GM12873 (cell line): ENCODE results near the gene HS3ST5.

Experiments used
- CTCF ChIP-seq: IDR thresholded peaks from 2 replicates; pipeline ENCODE4 v1.5.1; 2012; ENCODE audit warnings: low read depth, mild to moderate bottlenecking, moderate library complexity, low read length, control low read depth; ENCODE audit not compliant: insufficient read depth; ENCODE audit errors: missing control alignments

Gene HS3ST5

GRCh38 chr6:114249522-114249921 lies 93.3 kb downstream of the HS3ST5 start:
- no peak for TF ChIP-seq CTCF

DNA sequence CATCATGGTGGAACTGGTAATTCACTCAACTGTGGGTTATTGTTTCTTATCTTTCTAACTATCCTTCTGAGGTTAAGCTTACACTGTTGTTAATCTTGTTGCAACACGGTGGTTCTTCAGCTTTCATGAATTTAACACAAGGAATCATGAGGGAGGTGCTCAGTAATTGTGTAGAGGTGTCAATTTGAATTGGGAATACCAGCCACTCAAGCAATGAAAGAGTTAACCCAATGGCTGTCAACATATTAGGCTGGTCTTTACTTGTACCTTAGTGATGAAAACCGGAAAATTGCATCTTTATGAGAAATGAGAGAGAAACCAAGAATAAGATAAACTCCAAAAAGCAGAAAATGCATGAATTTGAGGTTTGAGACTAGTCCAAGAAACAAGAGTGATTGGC lies 95.7 kb downstream of the HS3ST5 start:
- no peak for TF ChIP-seq CTCF

DNA sequence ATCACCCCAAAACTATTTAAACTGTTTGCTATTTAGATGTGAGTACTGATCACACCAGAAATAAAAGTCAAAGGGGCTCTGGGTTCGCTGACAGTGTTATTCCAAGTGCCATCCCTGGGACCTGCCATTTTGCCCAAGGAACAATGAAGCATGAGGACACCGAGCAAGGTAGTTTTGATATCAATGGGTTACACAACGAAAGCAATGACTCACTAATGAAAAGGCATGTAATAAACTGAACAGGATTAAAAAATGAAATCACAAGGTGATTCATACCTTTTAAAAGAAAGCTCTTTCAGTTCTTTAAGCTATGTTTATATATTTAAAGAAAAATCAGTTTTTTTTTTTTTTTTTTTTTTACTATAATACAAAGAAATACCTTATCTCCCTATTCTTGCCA lies 102.0 kb downstream of the HS3ST5 start:
- TF ChIP-seq CTCF: no peak

DNA sequence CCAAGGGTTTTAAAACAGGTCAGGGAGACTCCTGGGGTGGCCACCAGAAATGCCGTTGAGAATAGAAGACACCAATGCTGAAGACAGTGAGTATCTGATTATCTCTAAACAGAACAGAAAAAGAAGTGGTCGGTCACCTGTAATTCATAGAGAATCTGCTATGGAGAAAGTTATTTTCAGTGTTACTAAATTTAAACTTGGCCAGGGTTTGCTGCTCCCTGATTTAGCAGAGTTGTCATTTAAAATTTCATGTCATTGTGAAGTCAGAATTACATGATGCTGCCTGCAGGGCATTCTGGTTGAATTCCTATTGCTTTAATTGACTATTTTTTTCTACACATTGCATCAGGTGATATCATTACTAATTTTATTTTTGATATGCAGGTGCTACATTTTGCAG lies 114.1 kb downstream of the HS3ST5 start:
- no peak for TF ChIP-seq CTCF

- TF ChIP-seq CTCF: no peak
Measured at GRCh38 chr6:114227944-114228468, 114.8 kb downstream of the HS3ST5 start.

DNA sequence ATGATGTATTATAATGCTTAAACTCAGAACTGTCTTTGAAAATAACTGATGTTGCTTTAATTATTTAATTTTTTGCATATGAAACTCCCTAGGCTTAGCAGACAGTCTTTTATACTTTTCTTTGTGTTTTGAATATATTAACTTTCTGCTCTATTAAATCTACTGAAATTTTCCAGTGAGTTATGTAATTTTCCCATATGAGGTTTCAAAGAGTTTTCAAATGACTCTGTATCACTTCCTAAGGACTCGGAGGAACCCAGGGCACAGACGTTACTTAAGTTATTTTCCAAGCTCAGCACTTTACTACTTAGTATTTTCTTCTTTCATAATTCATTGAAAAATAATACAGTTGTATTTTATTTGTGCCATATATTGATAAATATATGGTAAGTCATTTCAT lies 122.6 kb downstream of the HS3ST5 start:
- no peak for TF ChIP-seq CTCF

GRCh38 chr6:114218437-114219340 lies 124.1 kb downstream of the HS3ST5 start:
- TF ChIP-seq CTCF: no peak
